Choroid plexus epithelial cell (primary cell): ENCODE measurements around the gene FUNDC2.

Experiments
- DNase-seq: peaks from one replicate; pipeline ENCODE4 v3.0.0-alpha.2; 2010; ENCODE audit warnings: low read depth
- H3K4me3 ChIP-seq: 2 replicates; pipeline ENCODE4 v1.5.1; 2011; ENCODE audit warnings: low read depth, mild to moderate bottlenecking, control low read depth, low read length, moderate library complexity
- TF ChIP-seq, protein P1 (sequence below): conservative IDR thresholded peaks from 2 replicates; pipeline ENCODE4 v1.5.1; 2011; ENCODE audit warnings: low read depth, mild to moderate bottlenecking, control low read depth, inconsistent platforms, low read length, moderate library complexity

The FUNDC2 gene

DNA sequence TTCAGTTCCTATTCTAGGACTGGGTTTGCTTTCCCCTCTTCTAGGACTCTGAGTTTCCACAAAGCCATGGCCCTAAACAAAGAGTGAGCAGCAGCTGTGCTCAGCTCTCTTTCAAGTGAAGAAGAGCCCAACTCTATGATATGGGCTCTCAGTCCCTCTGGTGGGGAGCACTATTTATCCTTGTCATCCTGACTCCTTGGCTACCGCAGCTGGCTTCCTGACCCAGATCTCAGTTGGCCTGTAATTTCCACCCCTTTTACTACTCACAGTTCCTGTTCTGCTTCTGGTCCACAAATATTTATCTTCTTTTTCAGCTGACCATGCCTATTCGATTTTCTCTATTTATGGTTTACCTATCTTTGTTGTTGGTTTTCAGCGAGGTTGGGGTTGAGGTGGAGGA lies 37.9 kb upstream of the FUNDC2 start:
- TF ChIP-seq, protein P1, sequence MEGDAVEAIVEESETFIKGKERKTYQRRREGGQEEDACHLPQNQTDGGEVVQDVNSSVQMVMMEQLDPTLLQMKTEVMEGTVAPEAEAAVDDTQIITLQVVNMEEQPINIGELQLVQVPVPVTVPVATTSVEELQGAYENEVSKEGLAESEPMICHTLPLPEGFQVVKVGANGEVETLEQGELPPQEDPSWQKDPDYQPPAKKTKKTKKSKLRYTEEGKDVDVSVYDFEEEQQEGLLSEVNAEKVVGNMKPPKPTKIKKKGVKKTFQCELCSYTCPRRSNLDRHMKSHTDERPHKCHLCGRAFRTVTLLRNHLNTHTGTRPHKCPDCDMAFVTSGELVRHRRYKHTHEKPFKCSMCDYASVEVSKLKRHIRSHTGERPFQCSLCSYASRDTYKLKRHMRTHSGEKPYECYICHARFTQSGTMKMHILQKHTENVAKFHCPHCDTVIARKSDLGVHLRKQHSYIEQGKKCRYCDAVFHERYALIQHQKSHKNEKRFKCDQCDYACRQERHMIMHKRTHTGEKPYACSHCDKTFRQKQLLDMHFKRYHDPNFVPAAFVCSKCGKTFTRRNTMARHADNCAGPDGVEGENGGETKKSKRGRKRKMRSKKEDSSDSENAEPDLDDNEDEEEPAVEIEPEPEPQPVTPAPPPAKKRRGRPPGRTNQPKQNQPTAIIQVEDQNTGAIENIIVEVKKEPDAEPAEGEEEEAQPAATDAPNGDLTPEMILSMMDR = no peak
- DNase-seq = no peak
- no peak overlapping the region for H3K4me3 ChIP-seq

DNA sequence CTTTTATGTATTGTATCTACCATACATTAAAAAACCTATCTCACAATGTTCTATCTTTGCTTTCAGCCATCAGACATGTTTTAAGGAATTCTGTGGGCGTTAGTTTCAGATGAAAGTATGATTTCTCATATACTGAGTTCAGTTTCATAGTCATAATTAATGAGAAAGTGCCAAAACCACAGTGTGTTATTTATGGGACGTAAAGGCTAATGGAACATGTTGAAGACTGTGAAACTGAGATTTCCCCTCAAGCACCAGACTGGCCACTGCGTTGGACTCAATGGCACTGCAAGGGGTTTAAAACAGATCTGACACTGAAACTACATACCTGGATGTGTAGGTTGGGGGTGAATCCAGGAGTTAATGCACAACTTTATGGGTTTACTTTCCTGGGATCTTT lies 36.1 kb upstream of the FUNDC2 start:
- DNase-seq = no peak
- no peak overlapping the region for H3K4me3 ChIP-seq
- TF ChIP-seq, protein P1 = no peak

DNA sequence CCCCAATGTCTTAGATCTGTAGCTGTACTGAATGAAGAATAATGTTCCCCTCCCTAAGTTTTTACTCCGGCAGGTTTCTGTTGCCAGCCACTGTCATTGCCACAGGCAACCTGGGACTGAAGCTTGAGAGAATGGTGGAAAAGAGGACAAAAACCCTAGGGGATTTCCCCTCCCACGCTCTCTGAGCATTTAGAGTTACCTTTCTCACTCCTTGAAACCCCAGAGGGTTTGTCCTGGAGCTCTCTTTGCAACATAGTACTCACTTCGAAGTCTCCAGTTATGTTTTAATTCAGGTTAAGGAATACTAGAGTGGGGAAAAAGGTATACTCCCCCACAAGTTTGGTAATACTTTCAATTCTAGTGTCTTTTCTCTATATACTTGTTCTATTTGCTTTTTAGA lies 35.6 kb upstream of the FUNDC2 start:
- no peak for DNase-seq
- H3K4me3 ChIP-seq = no peak overlapping the region
- TF ChIP-seq, protein P1 = no peak

GRCh38 chrX:154991476-154991875 lies 35.2 kb upstream of the FUNDC2 start:
- TF ChIP-seq, protein P1 = no peak
- H3K4me3 ChIP-seq = no peak overlapping the region
- DNase-seq = no peak

DNA sequence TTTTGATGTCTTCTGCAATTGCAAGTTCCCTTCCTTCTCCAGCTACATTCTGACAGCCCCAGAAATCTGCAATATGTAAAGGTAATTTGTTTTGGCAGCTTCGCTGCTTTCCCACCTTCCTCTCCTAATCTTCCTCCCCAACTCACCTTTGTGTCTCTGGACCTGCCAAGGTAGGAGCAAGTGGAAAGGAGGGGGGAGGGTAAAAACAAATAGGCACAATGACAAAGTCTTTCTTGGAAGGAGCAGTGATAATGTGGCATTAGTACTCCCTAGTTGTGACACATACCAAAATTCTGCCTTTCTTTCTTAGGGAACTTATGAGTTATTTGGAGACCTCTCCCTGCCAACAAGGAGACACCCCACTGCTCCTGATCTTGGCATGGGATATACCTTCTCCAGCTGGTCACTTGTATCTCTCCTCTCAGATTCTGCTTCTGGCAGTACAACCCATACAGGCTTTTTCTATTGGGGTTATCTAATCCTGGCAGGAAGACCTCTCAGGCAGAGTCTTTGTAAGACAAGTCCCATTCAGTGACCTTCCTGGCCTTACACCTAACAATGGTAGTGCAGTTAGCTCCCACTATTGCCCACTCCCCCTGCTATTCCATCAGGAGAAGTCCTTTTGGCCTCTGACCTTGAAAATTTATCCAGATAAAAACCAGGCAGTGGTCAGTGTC lies 28.3 kb upstream of the FUNDC2 start:
- TF ChIP-seq, protein P1 = no peak
- H3K4me3 ChIP-seq = no peak overlapping the region
- no peak for DNase-seq

DNA sequence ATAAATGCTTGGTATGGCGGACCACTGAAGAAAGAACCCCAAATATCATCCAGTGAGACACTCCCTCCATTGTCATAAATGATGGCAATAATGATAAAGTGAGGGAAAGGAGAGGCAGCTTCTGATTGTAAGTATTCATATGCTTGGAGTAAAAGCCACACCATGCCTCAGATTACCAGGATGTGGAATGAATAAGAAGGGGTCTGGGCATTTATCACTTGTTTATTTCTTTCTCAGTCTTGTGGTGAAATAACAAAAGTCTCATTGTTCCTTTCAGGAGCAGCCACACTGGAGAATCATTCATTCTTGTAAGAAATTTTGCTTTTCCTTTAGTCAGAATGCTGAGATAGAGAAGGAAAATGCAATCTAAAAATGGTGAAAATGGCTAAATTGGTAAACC lies 25.8 kb upstream of the FUNDC2 start:
- no peak overlapping the region for H3K4me3 ChIP-seq
- DNase-seq = no peak

DNA sequence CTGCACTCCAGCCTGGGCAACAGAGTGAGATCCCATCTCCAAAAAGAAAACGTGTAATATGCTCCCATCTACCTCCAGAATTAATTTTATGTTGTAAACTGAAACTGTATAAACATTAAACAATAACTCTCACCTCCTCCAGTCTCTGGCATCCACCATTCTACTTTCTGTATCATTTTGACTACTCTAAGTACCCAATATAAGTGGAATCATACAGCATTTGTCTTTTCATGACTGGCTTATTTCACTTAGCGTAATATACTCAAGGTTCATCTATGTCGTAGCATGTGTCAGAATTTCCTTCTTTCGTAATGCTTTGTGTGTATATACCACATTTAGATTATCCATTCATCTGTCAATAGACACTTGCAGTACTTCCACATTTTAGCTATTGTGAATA lies 24.8 kb upstream of the FUNDC2 start:
- TF ChIP-seq, protein P1 = no peak
- DNase-seq = no peak
- no peak overlapping the region for H3K4me3 ChIP-seq

More for the DNA sequence above, 25.8 kb upstream of the FUNDC2 start:
- TF ChIP-seq, protein P1 = no peak
